GM21528 (cell line): Measurements from ENCODE around the gene KATNAL1.
"Not testable (repeated sequence)": the region's sequence is repeated elsewhere in the genome, so short reads cannot be mapped to it uniquely, and the experiment has no call there.

Source experiments
- ATAC-seq: cut with Tn5 transposase; IDR thresholded peaks from one replicate; pipeline ENCODE4 v1.9.1; 2021; ENCODE audit warnings: mild to moderate bottlenecking, moderate library complexity; ENCODE audit not compliant: unreplicated experiment, low FRiP score

Gene KATNAL1

GRCh38 chr13:30224732-30225131 is 82.6 kb downstream of the KATNAL1 start:
- ATAC-seq: no peak

GRCh38 chr13:30222254-30222653 is 85.1 kb downstream of the KATNAL1 start:
- no peak for ATAC-seq

GRCh38 chr13:30216111-30216510 is 91.2 kb downstream of the KATNAL1 start:
- no peak for ATAC-seq

- no peak for ATAC-seq
These were observed 95.1 kb downstream of the KATNAL1 start for GRCh38 chr13:30212256-30212655.

DNA sequence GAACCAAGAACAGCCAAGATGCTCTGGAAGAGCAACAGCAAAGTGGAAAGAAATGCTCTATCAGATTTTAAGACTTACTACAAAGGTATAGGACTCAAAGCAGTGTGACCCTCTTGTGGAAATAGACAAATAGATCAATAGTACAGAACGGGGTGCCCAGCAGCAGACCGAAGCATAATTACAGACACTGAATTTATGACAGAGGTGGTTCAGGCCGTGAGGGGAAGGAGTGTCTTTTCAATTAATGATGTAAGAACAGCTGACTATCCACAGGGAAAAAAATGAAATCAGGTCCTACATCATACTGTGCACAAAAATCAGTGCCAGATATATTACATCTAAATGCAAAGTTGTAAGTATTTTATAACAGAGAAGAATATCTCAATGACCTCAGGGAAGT is 95.6 kb downstream of the KATNAL1 start:
- ATAC-seq: no peak

GRCh38 chr13:30204564-30204963 is 102.8 kb downstream of the KATNAL1 start:
- ATAC-seq: no peak

DNA sequence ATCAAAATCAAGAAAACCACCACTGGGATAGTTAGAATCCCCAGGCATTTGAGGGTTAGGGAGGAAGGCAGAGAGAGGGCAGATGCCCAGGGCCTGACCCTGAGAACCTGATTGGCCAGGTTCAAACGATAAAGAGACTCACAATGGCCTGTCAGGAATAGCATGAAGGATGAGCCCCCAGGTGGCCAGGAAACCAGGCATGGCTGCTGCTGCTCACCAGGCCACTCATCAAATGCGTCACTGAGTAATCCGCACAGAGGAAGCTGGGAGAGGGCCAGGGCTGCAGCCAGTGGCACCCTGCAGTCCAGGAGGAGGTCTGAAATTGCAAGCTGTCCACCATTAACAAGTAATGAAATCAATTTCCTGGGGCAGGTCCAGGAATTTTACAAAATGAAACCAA is 111.3 kb downstream of the KATNAL1 start:
- ATAC-seq: no peak

DNA sequence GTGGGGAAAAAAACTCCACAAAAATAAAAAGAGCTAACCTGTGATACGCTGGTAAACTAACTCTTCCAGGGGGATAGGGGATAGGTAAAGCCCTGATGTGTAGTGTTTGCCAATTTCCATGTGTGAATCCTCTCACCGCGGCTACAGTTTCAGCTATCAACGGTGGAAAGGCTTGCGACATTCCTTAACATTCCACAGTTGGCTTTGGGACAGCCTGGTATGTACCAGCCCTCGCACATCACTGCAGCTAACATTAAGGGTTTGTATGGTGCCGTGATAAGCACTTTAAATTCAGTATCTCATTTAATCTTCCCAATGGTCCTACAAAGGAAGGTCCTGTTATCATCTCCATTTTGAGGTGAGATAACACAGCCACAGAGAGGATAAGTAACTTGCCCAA is 112.4 kb downstream of the KATNAL1 start:
- ATAC-seq: no peak

DNA sequence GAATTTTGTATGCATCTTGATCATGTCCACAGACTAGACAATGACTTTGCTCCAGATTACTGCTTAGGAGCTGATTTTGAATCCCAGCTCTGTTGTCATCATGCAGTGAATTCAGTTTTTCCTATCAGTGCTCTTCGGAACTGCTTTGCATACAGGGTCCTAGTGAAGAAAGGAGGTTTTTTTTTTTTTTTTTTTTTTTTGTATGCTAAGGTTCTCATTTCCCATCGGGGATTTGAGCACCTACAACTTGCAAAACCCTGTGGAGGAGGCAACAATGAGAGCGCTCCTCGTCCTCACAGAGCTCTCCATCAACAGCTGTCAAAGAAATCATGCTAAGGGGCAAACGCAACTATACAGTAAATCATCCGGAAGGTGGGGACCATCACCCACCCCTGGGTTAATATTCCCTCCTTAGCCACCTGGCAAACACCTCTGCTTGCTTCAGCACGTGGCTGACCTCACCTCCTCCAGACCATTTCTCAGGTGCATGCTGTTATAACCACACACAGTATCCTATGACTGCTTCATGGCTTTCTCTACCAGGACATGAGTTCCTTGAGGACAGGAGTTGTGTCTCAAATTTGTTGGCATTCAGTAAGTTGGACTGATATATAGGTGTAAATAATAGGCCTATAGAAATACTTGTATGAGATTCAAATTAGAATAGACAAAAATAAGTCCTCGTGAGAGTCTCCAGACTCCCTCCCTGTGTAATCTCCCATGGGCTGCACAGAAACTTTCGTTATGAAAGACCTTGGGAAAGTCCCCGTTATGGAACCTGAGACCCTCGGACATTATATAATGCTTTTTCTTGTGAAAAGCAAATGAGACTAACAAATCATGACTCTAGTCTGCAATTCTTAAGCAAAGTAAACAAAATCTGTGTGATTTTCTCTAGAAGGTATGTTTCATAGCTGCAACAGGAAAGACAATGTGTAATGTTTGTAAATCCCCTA is 113.8 kb downstream of the KATNAL1 start:
- ATAC-seq: no peak

- ATAC-seq: no peak
These were observed 114.8 kb downstream of the KATNAL1 start for GRCh38 chr13:30192320-30193093.

- ATAC-seq: no peak
These were observed 115.8 kb downstream of the KATNAL1 start for GRCh38 chr13:30191491-30192100.

- ATAC-seq: no peak
These were observed 120.5 kb downstream of the KATNAL1 start for GRCh38 chr13:30186634-30187415.

GRCh38 chr13:30181888-30182651 is 125.3 kb downstream of the KATNAL1 start:
- no peak for ATAC-seq

DNA sequence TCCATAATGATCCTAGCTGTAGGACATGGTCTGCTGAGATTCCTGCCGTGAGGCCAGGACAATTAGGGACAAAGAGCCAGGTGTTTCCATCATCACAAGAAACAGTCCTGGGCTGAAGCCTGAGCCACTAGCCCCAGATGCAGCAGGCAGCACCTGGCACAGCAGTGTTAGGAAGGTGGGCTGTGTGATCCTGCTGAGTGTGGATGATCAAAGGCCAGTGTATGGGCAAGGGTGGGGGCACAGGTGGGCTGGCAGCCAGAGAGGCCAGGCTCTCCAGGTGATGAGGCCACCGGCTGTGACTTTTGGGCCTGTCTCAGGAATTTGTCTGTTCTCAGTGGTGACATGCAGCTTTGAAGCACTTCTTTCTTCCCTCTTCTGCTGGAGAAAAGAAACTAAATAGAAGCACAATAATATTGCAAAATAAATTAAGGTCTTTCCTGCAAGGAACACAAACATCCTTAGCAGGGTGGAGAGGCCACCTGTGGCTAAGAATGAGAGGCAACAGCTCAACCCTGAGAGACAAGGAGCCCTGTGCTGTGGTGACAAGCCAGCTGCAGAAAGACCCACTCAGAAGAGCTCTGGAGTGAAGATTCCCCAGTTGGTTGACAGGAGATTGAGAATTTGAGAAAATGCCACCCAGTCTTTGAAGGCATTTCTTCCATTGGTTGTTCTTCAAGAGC is 127.6 kb downstream of the KATNAL1 start:
- no peak for ATAC-seq

DNA sequence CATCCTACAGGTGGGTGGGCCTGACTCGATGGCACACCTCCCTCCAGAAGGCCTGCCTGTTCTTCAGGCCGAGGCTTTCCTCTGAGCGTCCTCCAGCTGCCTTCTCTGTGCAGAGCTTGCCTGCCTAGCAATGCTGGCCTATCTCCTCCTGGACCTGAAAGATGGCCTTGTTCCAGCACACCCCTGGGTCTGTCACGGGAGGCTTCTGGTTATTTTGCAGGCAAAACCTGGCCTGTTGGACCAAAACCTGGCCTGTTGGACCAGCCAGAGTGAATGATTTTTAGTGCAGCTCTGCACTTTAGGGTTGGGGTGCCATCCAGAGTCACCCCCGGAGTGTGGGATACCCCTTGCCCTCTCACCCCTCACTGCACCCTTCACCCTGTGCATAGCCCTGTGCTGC is 128.4 kb downstream of the KATNAL1 start:
- no peak for ATAC-seq

GRCh38 chr13:30175166-30175565 is 132.2 kb downstream of the KATNAL1 start:
- ATAC-seq: no peak

- ATAC-seq: not testable (repeated sequence)
These were observed 133.1 kb downstream of the KATNAL1 start for GRCh38 chr13:30174250-30174649.

DNA sequence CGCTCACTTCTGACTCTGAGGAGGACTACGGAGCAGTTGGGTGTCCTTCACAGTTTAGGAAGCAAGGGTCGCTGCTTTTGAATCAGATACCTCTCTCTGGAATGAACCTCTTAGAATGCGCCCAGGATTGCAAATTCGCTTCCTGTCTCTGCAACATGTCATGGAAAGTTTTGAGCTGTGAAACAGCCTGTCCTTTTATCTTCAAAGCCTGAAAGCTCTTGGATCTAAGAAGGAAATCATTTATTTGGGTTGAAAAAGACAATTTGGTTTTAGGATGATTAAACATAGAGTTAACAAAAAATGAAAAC is 134.1 kb downstream of the KATNAL1 start:
- no peak for ATAC-seq

- no peak for ATAC-seq
These were observed 134.6 kb downstream of the KATNAL1 start for GRCh38 chr13:30172593-30173302.
